NCI-H2171 (cell line): ENCODE results near the gene GADD45A.
A peak's percentile ranks its signal among the peaks of the same experiment; 100 is the strongest.

ENCODE experiments used
- DNase-seq: peaks from one replicate; lab custom pipeline; 2025; lab: John Stamatoyannopoulos, UW

Gene GADD45A

DNA sequence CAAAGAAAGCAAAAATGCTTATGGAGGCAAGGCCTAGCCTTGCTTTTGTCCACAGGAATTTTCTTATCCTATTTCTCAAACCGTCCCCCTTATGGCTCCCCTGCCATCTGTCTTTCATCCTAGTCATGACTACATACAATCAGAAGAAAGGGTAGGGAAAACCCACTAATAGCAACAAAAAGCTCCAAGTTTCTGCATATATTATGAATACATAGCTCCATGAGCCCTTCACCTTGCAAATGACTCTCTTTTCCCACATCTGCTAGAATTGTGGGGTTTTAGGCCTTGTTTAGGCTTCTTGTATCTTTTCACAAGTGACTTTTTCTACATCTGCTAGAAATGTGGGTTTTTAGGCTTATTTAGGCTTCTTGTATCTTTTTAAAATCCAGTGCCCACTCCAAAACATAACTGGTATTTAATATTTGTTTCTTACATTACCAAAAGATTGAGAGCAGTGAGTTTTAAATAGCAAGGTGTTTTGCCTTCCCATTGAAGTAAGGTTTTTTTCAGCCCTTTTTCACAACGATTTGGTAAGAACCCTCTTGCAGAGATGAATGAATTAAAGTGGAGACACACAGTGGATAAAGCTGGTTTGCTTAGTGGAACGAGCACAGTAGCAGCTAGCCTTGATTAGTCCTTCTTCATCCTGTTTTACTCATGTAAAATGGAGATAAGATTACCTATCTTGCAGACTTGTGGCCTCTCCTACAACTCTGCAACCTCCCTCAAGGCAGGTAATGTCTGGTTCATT is 4.4 kb downstream of the GADD45A start:
- no peak for DNase-seq

DNA sequence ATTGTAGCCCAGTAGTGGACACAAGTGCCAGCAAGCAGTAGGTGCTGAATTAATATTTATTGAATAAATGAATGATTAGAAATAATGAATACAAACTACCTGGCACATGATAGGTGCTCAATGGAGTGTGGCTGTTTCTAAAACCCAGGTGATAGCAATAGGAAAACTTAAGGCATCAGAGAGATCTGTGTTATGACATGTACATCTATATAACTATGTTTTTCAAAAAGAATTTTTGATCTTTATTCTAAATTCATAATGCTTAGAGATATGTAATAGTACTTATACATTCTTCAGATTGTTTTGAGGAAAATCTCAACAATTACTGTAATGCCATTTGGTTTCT is 5.0 kb downstream of the GADD45A start:
- no peak for DNase-seq

GRCh38 chr1:67690411-67690810 is 5.4 kb downstream of the GADD45A start:
- no peak for DNase-seq

DNA sequence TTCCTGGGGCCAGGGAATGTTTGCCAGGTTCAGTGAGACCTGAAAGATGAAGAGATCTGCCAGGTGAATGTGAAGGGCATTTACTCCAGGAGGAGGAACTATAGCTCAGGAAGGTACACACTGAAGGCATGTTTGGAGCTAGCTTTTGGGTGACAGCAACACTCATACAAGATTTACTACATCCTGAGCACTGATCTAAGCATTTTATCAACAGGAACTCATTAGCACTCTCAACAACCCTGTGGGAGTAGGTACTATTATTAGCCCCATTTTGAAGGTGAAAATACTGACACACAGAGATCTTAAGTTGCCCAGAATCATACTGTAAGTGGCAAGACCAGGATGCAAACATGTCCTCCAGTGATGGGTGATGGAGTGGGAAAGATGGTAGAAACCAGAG is 6.7 kb downstream of the GADD45A start:
- DNase-seq = no peak

GRCh38 chr1:67695963-67696362 is 11.0 kb downstream of the GADD45A start:
- DNase-seq = no peak

- DNase-seq = no peak
Measured at GRCh38 chr1:67696708-67697107, 11.7 kb downstream of the GADD45A start.

GRCh38 chr1:67700220-67700619 is 15.2 kb downstream of the GADD45A start:
- no peak for DNase-seq

- no peak for DNase-seq
Measured at GRCh38 chr1:67700692-67701410, 15.8 kb downstream of the GADD45A start.

- DNase-seq = no peak
Measured at GRCh38 chr1:67701876-67702275, 16.9 kb downstream of the GADD45A start.

GRCh38 chr1:67704351-67704750 is 19.4 kb downstream of the GADD45A start:
- DNase-seq = peak; percentile 92

DNA sequence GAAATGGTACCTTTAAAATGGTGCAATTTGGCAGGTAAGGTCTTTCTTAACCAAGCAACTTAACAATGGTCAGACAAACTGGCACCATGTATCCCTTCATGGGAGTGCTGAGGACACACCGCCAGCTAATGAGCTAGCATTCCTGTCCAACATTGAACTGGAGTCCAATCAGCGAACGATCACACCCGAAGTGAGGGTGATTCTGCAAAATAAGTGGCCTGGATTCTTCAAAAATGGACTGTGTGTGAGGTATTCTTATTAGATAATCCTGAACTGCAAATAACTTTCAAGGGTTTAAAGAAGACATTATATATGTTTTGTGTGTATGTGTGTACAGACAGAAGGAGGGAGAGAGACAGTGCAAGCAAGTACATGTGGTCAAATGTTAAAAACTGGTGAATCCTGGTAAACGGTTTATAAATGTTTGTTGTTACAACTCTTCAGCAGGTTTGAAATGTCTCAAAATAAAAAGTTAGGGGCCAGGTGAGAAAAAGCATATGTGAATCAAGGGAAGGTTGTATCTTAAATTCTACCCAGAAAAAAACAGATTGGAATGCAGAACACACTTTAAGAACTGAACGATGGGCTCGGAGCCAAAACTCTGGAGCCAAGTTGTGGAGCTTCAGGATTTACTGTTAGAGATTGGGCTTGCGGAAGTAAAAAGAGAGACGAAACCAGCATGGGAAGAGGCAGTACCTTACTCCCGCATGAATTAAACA is 20.9 kb downstream of the GADD45A start:
- no peak for DNase-seq

- DNase-seq = no peak
Measured at GRCh38 chr1:67708606-67709005, 23.6 kb downstream of the GADD45A start.

GRCh38 chr1:67710417-67710816 is 25.4 kb downstream of the GADD45A start:
- DNase-seq = no peak

DNA sequence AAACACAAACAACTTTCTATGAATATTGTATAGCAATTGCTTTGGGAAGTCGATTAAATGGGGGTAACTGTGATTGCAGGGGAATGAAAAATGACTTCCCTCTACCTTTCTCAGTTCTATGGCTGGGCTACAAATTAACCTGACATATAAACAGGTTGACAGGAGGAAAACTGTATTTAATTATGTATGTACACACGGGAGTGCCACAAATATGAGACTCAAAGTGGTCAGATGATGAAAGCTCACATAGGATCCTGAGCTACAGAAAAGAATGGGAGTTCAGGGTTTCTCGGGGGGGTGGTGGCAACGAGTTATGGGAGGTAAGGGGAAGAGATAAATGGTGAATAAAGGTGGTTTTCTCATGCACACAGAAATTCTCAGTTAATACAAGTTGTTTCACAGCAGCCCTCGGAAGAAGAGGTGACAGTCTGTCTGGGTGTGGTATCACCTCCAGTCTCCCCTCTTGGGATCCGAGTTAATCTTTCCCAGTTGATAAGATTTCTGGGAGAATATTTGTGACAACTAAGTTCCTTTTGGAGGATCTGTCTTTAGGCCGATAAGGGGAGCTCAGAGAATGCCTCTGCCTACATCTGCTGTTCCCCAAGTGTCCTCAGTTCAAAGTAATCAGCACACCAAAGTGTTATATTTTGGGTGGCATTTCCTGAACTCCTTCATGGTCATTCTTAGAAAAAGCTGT is 26.3 kb downstream of the GADD45A start:
- DNase-seq = no peak

DNA sequence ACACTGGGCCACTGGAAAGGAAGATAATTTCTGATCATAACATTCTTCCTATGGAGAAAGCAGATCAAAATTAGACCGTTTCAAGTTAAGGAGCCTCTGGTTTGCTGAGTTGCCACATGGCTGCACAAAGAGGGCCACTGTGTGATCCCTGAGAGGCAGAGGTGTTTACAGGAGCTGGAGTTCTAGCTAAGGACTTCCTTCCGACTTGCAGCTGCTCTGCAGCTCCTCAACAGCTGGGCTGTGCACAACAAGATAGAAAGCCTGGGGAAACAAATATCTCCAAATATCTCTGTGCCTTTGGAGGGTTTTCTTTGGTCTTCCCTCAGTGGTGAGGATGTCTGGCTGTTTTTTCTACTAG is 26.8 kb downstream of the GADD45A start:
- DNase-seq = no peak

DNA sequence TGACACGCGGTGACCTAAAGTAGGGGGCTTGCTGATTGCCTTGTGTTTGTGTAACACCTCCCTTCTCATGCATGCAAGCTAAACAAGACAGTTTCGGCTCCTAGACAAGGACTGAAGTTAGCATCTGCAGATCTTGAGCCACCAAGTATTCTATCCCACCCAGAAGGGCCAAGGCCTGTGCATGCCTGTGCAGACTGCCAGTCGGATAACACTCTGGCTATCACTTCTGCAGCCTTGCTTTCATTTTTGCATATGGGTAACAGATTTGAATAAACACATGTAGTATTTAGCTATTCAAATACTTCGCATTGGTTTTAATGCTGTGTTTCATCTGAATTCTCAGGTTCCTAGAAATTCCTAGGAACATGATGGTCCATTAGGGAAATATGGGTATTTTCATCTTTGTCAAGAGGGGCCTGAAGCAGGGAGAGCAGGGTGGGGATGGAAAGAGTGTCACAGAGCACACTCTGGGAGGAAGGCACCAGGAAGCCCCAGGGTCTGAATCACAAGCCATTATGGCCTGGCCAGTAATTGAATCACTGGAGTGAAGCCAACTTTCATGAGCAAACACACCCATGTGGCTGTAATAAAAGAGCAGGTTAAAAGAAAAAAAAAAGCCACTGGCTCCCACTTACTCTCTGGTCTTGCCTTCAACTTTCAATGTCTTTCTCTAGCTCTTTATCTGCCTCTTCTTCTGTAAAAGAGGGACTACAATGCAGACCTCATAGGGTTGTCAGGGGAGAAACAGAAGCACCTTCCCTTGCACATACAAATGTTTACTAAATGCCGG is 28.3 kb downstream of the GADD45A start:
- peak; percentile 35 for DNase-seq

DNA sequence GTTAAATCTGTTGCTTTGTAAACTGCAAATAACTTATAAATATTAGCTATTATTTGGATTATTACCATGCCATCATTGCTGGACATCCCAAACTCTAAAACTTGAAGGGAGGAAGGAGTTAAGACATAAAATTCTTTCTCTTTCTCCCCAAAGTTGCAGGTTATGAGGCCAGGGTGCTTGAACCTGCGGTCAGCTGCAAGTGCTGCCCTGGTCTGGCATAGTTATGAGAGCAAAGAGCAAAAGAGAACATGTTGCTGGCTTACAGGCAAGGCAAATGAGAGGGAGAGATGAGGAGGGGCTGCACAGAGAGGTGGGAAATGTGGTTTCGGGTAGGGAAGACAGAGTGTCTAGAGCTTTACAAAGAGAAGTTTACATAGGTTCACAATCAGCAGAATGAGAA is 30.8 kb downstream of the GADD45A start:
- no peak for DNase-seq

DNA sequence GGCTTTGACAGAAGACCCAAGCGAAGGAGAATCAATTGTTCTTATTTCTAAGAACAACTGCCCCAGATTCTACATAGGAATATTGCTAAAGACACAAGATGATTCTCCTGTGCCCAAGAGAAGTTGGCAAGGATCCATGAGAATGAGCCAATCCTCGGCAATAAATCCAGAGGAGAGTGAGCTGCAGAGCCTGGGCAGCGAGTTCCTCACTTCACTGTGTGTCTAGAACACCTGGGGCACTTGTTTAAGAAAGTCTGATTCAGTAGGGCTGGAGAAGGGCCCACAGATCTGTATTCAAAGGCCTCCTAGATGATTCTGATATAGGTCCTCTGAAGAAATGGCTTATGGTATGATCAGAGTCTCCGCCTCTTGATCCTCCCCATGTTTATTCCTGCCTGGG is 31.8 kb downstream of the GADD45A start:
- DNase-seq = no peak

DNA sequence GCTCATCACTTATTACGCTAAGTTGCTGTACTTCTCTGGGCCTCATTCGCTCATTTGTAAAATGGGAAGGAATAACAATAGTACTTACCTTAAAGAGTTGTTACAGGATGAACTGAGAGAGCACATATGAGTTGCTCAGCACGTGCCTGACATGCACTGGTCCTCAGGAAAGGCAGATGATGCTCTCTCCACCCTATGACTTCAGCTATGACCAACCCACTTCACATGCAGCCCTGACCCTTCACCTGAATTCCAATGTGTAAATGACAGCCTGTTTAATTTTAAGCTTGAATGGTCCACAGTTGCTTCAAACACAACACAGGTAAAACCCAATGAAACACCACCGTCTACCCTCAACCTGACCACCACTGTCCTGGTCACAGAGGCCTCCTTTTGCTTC is 32.9 kb downstream of the GADD45A start:
- DNase-seq = no peak

DNA sequence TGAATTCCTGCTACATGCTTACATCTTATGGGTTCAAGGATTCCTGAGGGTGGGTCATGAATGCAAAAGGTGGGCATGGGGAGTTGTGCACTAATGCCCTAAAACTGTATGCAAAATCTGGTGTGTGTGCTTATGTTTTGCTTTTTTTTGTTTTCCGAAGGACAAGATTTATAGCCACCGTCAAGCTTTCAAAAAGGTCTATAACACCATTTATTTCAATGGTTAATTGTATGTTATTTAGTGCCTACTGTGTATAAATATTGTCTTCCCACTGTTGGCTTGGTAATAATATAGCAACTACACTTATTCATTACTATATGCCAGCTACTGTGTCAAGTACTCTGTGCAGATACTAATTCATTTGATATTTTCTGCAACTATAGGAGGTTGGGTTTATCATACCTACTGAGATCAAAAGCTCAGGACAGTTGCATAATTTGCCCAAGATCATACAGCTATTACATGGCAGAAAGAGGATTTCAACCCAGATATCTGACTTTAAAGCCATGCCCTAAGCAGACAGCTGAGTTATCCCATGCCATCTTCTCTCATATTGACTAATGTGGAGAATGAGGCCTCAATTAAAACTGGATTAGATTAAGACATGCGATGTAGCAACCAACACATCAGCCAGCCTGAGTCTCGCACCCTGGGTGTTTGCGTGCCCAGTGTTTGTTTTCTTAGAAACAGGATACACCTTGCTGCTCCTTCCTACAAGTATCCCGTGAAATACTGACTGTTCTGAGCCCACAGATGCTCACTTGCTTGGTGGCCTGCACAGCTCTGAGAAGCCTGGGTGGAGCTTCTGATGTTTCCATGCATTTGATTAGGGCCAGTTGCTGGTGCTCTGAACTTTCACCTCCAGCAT is 34.6 kb downstream of the GADD45A start:
- DNase-seq = no peak

GRCh38 chr1:67721112-67721511 is 36.1 kb downstream of the GADD45A start:
- DNase-seq = no peak
